Stimulated activated CD8-positive, alpha-beta memory T cell treated with anti-CD3 and anti-CD28 coated beads, Interleukin-4, amount 100 ng/mL, for 1 hour (primary cell): ENCODE measurements around the gene GTF3A.
A peak's percentile ranks its signal among the peaks of the same experiment; 100 is the strongest.

Experiments
- DNase-seq, 2 donors: peaks; one replicate each; pipeline ENCODE4 v3.0.0-alpha.2; 2020; ENCODE audit warnings: low read depth in 2 of 2, low spot score in 1 of 2

GTF3A gene

DNA sequence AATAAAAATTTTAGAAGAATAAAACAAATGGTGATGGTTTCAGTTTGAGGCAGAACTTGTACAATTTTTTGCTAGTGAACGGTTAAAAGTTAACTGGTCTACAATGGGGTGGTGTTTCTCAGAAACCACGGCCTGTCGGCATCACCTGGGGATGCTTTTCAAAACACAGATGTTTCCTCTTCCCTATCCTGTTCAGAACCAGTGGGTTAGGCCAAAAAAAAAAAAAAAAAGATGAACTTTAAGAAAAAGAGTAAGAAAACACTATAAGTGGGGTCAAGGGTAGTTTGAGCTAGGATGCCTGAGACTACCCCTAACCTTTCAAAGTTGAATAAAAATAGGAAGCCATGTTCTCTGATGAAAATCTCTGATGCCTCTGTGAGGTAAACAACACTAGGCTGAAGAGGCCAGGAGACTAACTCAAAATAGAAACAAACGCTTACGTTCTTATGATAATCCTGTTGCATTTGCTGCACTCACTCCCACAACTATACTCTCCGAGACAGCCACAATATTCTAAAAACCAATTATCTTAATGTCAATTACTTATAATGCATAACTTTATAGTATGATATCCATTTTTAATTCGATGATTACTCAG is 22.7 kb downstream of the GTF3A start:
- DNase-seq, result no peak

DNA sequence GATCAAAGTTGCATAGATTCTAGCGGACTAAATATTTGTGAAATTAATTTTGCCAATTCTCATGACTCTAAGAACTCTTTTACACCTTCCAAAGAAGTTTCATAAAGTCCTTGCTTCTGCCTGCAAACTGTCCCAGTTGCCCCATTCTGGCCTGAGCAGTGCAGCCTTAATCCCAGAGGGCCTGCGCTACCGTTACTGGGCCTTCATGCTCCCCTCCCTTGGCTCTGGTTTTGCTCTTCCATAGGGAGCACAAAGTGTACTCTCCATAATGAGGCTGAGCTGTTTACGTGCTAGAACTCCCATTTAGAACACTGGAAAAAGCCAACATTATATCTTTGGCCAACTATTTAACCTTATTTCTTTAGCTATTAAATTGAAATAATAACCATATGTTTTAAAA is 23.9 kb downstream of the GTF3A start:
- no peak for DNase-seq

DNA sequence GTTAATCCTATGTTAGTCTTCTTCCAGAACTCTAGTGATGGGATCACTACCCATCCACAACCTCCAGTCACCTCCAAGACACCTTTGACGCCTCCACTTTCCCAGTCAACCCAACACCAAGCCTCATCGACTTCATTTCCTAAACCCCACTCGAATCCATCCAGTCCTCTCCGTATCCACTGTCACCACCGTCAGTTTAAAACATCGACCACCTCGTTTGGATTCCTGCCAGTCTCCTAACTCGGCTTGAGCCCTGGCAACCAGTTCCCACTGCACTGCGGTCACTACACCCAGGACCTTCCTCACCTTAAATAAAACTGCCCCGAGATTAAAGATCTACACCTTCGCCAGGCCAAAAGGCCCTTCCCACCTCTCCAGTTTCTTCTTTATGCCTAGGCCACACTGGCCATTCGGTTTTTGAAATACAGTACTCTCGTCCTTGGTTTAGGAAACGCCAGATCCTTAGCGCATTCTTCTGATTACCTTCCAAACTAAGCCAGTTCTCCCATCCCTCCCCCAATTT is 24.7 kb downstream of the GTF3A start:
- DNase-seq, result no peak

DNA sequence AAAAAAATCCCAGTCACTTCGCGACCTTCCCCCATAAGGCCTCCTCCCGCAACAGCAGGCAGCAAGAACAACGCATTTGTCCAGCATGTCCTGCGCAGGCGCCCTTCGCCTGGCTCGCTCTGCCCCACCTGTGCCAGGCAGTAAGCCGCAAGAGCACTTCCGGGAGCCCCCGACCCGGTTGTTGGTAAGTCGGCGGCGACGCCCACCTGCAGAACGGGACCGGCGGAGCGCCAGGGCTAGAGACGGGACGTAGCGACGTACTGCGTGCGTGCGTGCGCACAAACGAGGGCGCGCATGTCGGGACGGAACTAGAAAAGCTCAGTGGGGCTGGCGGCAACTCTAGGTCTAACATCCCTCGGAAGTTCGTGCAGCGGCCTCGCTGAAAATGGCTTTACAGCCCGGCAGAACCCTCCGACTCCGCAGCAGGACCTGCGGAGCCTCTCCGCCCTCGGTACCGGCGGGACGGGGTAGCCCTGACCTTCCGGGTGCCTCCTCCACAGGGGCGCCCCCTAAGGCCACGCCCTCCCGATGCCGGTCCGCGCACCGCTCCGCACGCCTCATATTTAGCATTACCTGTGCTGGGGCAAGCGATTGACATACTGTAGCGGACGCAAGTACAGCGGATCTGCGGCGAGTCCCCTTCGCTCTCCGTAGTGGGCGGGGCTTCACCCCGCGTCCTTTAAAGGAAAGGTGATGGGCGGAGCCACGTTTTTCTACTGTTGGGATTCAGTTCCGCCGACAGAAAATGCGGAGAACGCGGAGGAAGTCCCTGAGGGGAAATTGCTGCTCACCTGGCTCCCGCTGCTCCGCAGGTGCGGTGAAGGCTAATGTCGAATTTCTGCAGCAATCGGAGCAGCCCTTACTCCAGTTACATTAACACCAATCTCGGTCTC is 25.8 kb downstream of the GTF3A start, which contains the start of gene MTIF3:
Gene MTIF3 (minus strand): TSS at position 629 of the 893 bp plus-strand sequence. CDS start 10,116 bp downstream, outside the sequence.
- DNase-seq, result peak; percentile 93 to 97

- DNase-seq, result no peak
Measured at GRCh38 chr13:27450921-27451471, 26.6 kb downstream of the GTF3A start.

DNA sequence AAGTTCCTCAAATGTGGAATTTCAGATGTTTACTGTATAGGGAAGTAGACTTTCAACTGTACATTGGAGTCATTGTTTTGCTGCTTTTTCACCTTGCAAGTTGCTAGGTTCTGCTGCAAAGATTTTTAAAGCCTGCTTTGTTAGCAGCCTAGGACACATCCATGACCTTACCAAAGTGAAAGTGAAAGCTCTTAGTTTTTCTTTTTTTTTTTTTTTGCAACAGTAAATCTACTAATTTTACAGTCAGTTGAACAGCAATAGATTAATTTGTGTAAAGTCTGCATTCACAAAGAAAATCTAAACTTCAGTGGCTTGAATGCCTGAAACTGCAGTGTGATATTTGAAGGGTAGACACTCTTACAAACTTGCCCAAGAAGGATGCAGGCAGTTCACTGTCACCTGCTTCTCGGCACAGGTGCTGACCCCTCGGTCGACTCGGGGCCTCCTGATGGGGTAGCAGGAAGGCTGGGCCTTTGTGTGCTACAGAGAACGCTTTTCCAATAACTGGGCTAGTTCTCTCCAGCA is 31.0 kb downstream of the GTF3A start:
- DNase-seq, result no peak

- DNase-seq, result no peak
Measured at GRCh38 chr13:27461940-27462584, 37.6 kb downstream of the GTF3A start.

GRCh38 chr13:27463500-27463899 is 39.1 kb downstream of the GTF3A start:
- no peak for DNase-seq

GRCh38 chr13:27465611-27466010 is 41.2 kb downstream of the GTF3A start:
- no peak for DNase-seq

GRCh38 chr13:27466513-27466912 is 42.1 kb downstream of the GTF3A start:
- no peak for DNase-seq

DNA sequence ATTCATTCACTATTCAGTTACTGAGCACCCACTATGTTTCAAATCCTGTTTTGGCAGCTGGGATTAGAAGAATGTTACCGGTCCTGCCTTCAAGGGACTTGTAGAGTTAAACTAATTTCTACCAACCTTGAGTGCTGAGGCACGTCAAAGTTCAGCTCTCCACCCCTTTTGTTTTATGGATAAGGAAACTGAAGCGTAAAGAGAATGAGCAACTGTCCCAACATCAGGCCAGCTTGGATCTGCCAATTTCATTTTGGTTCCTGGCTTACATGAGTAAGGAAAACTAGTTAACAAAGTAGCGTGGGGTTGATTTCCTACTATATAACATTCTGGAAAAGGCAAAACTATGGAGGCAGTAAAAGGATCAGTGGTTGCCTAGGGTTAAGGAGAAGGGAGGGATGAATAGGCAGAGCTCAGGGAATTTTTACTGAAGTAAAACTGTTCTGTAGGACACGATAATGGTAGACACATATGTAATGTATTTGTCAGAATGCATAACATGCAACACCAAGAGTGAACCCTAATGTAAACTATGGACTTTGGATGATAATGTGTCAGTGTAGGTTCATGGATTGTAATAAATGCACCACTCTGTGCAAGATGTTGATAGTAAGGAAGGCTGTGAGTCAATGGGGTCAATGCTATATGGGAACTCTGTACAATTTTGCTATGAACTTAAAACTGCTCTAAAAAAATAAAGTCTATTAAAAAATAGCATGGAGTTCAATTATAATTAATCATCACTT is 45.8 kb downstream of the GTF3A start:
- DNase-seq, result no peak

- DNase-seq, result no peak
Measured at GRCh38 chr13:27472441-27472840, 48.0 kb downstream of the GTF3A start.

DNA sequence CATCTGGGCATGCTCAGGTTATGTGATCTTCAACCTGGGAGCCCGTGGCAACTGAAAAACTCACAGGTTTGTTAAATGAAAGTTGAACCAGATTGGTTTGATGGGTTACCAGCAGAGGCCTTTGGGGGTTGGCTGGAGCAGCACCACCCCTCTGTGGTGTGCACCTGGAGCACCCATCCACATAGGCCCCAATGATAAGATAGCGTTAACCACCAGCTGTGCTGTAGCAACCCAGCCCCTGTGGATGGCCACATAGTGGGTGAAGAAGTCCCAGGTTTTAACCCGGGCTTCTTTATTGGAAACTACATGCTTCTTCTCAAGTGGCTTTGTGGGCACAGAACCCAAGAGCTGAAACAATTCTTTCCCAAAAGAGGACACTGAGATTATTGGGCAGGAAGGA is 48.5 kb downstream of the GTF3A start:
- DNase-seq, result no peak

DNA sequence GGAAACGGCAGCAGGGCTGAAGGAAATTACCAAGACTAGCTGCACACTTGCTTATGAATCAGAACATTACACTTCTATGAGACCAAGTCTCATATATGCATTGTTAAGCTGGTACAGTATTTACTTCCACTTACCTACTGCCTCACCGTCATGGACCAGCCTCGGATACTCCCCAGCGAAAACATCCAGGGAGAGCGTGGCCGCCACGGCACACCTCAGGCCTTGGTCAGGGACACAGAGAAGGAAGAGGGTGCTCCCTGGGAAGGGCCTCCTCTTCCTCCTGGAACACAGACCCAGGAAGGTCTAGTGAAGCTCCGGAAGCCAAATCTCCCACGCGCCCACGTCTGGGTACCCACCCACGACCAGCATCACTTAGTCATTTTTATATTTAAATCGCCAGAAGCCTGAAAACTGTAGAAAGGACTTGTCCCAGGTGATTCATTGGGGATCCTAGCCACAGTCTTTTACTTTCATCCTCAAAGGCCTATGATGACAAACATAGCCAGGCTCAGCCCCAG is 50.4 kb downstream of the GTF3A start:
- DNase-seq, result no peak

DNA sequence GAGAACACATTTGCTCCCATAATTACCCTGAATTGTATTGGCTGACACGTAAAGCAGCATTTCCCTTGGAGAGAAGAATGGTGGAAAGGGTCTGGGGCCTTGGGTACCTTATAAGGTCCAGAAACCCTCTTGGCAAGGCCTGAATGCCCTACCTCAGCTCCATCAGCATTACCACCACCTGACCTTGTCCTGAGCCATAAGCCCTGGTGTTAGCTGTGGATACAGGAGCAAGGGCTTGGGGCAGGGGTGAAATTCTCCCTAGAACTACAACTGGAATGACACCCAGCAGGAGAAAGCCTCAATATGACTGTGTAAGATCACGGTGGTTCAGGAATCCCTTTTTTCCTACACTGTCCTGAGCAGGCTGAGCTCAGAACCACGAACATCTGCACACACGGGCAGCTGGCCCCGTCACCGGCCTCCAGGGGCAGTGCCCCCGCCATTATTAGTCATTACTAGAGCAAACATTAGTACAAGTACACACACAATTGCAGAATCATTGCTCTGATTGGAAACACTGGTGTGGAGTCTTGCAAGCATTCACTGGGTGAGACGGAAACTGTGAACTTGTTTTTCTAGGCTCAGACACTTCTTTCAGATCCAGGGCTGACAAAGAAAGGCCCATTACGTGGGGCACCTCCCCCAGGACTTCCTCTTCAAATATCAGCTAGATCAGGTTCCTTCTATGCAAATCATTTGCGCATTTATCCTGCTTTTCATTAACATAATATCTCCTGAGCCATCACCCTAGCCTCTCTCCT is 52.7 kb downstream of the GTF3A start:
- DNase-seq, result no peak

DNA sequence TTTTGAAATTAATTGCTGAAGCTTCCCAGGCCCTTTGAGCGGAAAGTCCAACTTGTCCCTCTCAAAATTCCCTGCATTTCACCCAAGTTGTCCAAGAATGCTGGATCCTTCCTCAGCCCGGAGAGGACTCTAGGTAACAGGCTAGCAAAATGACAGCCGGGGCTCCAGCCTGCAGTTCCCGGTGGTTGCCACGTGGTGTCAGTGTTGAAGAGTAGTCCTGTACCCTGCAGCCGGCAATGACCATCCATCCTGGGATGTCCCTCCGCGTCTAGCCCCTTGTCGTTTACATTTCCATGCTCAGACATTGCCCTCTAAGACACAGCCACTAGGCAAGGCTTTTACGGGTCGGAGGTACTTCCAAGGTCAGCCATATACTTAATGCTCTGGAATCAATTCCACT is 57.3 kb downstream of the GTF3A start:
- no peak for DNase-seq

GRCh38 chr13:27482983-27483382 is 58.6 kb downstream of the GTF3A start:
- no peak for DNase-seq

DNA sequence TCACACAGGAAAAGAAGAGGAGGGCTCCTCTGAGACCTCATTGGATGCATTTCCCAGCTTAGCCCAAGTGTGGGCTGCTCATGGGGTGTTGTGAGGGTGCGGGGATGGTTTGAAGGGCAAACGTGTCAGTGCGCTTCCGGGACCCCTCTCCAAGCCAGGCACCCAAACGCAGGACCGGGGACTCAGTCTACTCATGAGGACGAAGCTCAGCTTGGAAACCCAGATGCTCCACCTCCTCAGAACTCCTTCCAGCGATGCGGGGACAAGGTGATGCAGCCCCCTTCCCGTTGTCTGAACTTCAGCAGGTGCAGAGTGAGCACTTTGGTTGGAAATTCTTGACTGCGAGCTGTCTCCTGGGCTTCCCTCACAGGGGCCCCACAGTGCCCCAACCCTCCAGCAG is 59.0 kb downstream of the GTF3A start:
- DNase-seq, result no peak
